ENCODE measurements around the gene UPK1A.
A peak's percentile ranks its signal among the peaks of the same experiment; 100 is the strongest.

The UPK1A gene

DNA sequence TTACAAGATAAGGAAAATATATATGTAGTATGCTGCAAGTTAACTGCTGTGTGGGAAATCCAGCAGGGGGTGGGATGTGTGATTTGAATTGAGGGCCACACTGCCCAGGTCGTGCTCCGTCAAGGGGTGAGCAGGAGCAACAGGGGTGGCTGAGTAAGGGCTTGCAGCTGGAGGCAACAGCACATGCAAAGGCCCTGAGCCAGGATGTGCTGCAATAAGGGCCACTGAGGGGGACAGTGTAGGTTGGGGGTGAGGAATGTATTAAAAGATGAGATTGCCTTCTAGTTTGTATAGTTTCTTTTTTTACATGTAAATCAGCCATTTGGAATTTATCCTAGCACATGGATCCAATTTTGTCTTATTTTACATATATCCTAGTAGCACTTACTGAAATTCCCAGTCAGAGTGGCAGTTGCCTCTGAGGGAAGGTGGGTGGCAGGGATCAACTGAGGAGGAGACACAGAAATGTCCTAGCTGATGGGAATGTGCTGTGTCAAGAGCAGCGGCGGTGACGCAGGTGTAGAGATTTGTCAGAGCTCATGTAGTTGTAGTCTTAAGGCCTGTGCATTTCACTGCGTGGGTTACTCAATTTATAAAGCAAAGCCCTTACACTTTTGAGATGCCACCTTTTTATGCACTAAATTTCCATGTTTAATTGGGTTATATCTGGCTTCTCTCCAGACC is 42.8 kb upstream of the UPK1A start:
- no peak for FAIRE-seq
- DNase-seq (ENCODE audit: insufficient read length, low spot score): no peak
- TF ChIP-seq, protein P1, sequence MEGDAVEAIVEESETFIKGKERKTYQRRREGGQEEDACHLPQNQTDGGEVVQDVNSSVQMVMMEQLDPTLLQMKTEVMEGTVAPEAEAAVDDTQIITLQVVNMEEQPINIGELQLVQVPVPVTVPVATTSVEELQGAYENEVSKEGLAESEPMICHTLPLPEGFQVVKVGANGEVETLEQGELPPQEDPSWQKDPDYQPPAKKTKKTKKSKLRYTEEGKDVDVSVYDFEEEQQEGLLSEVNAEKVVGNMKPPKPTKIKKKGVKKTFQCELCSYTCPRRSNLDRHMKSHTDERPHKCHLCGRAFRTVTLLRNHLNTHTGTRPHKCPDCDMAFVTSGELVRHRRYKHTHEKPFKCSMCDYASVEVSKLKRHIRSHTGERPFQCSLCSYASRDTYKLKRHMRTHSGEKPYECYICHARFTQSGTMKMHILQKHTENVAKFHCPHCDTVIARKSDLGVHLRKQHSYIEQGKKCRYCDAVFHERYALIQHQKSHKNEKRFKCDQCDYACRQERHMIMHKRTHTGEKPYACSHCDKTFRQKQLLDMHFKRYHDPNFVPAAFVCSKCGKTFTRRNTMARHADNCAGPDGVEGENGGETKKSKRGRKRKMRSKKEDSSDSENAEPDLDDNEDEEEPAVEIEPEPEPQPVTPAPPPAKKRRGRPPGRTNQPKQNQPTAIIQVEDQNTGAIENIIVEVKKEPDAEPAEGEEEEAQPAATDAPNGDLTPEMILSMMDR (IDR thresholded peaks at IDR 0.05; ENCODE audit: insufficient read depth, missing control alignments): no peak

GRCh38 chr19:35628264-35628564 is 38.1 kb upstream of the UPK1A start:
- TF ChIP-seq, protein P1 (IDR thresholded peaks at IDR 0.05; ENCODE audit: insufficient read depth, missing control alignments): no peak
- DNase-seq (ENCODE audit: insufficient read length, low spot score) (no peak), FAIRE-seq (no peak)

DNA sequence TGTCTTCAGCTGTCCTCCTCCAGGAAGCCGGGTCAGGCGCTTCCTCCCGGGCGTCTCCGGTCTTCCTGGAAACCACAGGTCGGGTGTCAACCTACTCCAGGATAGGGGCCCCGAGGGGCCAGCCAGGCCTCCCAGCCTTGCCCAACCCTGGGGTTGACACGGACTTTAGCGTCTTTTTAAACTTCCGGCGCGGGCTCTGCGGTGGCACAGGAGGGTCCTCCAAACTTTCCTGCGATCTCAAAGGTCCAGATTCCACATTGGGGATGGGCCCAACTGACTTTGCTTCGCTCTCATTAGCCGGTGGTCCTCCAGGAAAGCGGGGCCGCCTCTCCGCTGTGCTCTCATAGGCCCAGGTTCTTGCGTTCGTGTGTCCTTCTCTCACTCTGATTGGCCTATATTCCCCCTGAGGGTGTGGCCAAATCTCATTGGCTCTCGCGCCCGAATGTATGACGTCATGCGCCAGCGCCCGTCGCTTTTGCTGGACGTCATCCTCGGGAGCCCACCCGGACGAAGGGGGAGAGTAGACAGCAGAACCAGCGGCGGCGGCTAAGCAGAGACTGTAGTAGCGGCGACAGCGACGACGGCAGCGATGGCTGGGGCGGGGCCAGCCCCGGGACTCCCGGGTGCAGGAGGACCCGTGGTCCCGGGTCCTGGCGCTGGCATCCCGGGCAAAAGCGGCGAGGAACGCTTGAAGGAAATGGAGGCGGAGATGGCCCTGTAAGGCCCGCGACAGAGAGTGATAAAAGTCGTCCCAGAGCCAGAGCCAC is 37.6 kb upstream of the UPK1A start, which contains the start of gene RBM42:
TSS of gene RBM42 (plus strand) at position 472 of the 767 bp plus-strand sequence. CDS start at position 590, 118 bp downstream.
- TF ChIP-seq, protein P1 (IDR thresholded peaks at IDR 0.05; ENCODE audit: insufficient read depth, missing control alignments): no peak
- FAIRE-seq (no peak), DNase-seq (ENCODE audit: insufficient read length, low spot score) (peak; percentile 97)

- DNase-seq (ENCODE audit: insufficient read length, low spot score) (no peak), FAIRE-seq (no peak)
- TF ChIP-seq, protein P1 (IDR thresholded peaks at IDR 0.05; ENCODE audit: insufficient read depth, missing control alignments): no peak
Measured at GRCh38 chr19:35629332-35629633, 37.0 kb upstream of the UPK1A start.

- TF ChIP-seq, protein P1 (IDR thresholded peaks at IDR 0.05; ENCODE audit: insufficient read depth, missing control alignments): no peak
- FAIRE-seq (no peak), DNase-seq (ENCODE audit: insufficient read length, low spot score) (no peak)
Measured at GRCh38 chr19:35633727-35634440, 32.4 kb upstream of the UPK1A start.

DNA sequence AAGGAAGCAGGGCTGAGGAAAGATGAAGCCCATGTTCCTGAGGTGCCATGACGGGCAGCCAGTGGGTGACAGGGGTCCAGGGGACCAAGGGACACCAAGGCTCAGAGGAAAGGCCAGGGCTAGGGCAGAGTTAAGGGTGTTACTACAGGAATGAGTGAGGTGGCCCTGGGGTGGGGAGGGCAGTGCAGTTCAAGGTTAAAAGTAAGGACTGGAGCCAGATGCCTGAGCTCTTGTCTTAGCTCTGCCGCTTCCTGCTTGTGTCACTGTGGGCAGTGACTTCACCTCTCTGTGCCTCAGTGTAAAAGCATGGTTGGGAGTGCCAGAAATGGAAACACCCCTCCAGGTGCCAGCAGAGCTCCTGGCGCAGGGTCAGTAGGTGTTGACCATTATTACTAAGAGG is 29.7 kb upstream of the UPK1A start:
- FAIRE-seq (no peak), DNase-seq (ENCODE audit: insufficient read length, low spot score) (no peak)
- TF ChIP-seq, protein P1 (IDR thresholded peaks at IDR 0.05; ENCODE audit: insufficient read depth, missing control alignments): no peak

All from D721Med (cell line).